Aorta (tissue), 5 donors: ENCODE measurements around the gene SCAPER. TPM values are rescaled to one million over a fixed set of nuclear protein-coding genes. Genes with fewer than 3 reads are reported as not detected.
A peak's percentile ranks its signal among the peaks of the same experiment; 100 is the strongest.

Experiments
- ATAC-seq: fragments of 200-7000 bp; cut with Tn5 transposase; one replicate; pipeline ENCODE4 v1.9.1; 2022; ENCODE audit warnings: moderate library complexity; ENCODE audit not compliant: low FRiP score
- DNase-seq, 2 donors: peaks; one replicate each; pipeline ENCODE4 v3.0.0-alpha.2; 2020
- H3K27ac ChIP-seq, 2 donors: one replicate each; pipeline ENCODE4 v1.5.1; 2013; ENCODE audit warnings: low read length in 2 of 2, mild to moderate bottlenecking in 2 of 2, moderate library complexity in 2 of 2, control low read depth in 1 of 2, inconsistent platforms in 1 of 2, low read depth in 1 of 2
- H3K27me3 ChIP-seq, 2 donors: one replicate each; pipeline ENCODE4 v1.6.1; 2013; ENCODE audit warnings: control low read depth in 1 of 2, low read length in 1 of 2, mild to moderate bottlenecking in 1 of 2, moderate library complexity in 1 of 2; ENCODE audit not compliant: insufficient read depth in 2 of 2, control insufficient read depth in 1 of 2
- H3K36me3 ChIP-seq, 2 donors: one replicate each; pipeline ENCODE4 v1.6.1; 2013; ENCODE audit warnings: control low read depth in 1 of 2, low read length in 1 of 2, mild to moderate bottlenecking in 1 of 2; ENCODE audit not compliant: insufficient read depth in 2 of 2, control insufficient read depth in 1 of 2
- H3K4me1 ChIP-seq, 2 donors: one replicate each; pipeline ENCODE4 v1.6.1; 2013; ENCODE audit warnings: low read length in 2 of 2, control low read depth in 1 of 2, mild to moderate bottlenecking in 1 of 2, moderate library complexity in 1 of 2; ENCODE audit not compliant: insufficient read depth in 2 of 2, control insufficient read depth in 1 of 2
- H3K4me3 ChIP-seq, 2 donors: one replicate each; pipeline ENCODE4 v1.5.1; 2013; ENCODE audit warnings: low read length in 2 of 2, control low read depth in 1 of 2, mild to moderate bottlenecking in 1 of 2
- H3K9me3 ChIP-seq: one replicate; pipeline ENCODE4 v1.6.1; 2013; ENCODE audit warnings: mild to moderate bottlenecking, low read length; ENCODE audit not compliant: control insufficient read depth
- WGBS, 2 donors: extraction: QIAGEN DNeasy Blood & Tissue Kit; methylation state at CpG; one replicate each; pipeline ENCODE4 v1.1.7; 2013; 5-methylcytosine and 5-hydroxymethylcytosine counted together
- intact Hi-C, 2 donors: fragments of 100-400 bp; cut with DNase I; formaldehyde crosslinking; loops; one replicate each; pipeline versions ENCODE4 v1.14.2 to v1.15.0; 2022
- long read RNA-seq, 2 donors: library from polyadenylated mRNA; unstranded; transcript quantifications; one replicate each; pipeline ENCODE4 v2.0.0, GENCODE V29; 2020 to 2021
- polyA plus RNA-seq, 2 donors: library from polyadenylated mRNA; stranded (reverse); fragments of 200-250 nt; gene quantifications; one replicate each; pipeline ENCODE4 v1.2.3, GENCODE V29; 2013
- total RNA-seq, 2 donors: library from RNA; stranded (reverse); fragmentation: NEBNext Ultra II Directional; extraction: Animal tissue kit (Norgen Biotek cat#: 25700); gene quantifications; one replicate each; pipeline ENCODE4 v1.2.1, GENCODE V29; 2021
- donor health status: healthy with polysubstance abuse.
- donor health status: Bipolar disorder and iron deficiency.
- donor health status: DM: no; HTN: no; CAD: no.
- donor health status: DM: no; HTN: no; CAD: no.
- donor health status: DM: yes; HTN: yes; CAD: no.

The SCAPER gene, protein sequence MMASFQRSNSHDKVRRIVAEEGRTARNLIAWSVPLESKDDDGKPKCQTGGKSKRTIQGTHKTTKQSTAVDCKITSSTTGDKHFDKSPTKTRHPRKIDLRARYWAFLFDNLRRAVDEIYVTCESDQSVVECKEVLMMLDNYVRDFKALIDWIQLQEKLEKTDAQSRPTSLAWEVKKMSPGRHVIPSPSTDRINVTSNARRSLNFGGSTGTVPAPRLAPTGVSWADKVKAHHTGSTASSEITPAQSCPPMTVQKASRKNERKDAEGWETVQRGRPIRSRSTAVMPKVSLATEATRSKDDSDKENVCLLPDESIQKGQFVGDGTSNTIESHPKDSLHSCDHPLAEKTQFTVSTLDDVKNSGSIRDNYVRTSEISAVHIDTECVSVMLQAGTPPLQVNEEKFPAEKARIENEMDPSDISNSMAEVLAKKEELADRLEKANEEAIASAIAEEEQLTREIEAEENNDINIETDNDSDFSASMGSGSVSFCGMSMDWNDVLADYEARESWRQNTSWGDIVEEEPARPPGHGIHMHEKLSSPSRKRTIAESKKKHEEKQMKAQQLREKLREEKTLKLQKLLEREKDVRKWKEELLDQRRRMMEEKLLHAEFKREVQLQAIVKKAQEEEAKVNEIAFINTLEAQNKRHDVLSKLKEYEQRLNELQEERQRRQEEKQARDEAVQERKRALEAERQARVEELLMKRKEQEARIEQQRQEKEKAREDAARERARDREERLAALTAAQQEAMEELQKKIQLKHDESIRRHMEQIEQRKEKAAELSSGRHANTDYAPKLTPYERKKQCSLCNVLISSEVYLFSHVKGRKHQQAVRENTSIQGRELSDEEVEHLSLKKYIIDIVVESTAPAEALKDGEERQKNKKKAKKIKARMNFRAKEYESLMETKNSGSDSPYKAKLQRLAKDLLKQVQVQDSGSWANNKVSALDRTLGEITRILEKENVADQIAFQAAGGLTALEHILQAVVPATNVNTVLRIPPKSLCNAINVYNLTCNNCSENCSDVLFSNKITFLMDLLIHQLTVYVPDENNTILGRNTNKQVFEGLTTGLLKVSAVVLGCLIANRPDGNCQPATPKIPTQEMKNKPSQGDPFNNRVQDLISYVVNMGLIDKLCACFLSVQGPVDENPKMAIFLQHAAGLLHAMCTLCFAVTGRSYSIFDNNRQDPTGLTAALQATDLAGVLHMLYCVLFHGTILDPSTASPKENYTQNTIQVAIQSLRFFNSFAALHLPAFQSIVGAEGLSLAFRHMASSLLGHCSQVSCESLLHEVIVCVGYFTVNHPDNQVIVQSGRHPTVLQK (N-terminal part only)
- 10 to 100 TPM; 37.8 to 44.3 TPM for total RNA-seq
- polyA plus RNA-seq, result 10 to 100 TPM; 11.9 to 13.5 TPM
- long read RNA-seq, donor 1, full-length matches to known transcripts, result 4 of 194 reads
- long read RNA-seq, donor 1, partial matches to known transcripts, result 123 of 194 reads
- long read RNA-seq, donor 1, other reads (novel, unspliced or antisense), result 67 of 194 reads
- long read RNA-seq, donor 2, full-length matches to known transcripts, result 1 of 19 reads
- long read RNA-seq, donor 2, partial matches to known transcripts, result 3 of 19 reads
- long read RNA-seq, donor 2, other reads (novel, unspliced or antisense), result 15 of 19 reads

DNA sequence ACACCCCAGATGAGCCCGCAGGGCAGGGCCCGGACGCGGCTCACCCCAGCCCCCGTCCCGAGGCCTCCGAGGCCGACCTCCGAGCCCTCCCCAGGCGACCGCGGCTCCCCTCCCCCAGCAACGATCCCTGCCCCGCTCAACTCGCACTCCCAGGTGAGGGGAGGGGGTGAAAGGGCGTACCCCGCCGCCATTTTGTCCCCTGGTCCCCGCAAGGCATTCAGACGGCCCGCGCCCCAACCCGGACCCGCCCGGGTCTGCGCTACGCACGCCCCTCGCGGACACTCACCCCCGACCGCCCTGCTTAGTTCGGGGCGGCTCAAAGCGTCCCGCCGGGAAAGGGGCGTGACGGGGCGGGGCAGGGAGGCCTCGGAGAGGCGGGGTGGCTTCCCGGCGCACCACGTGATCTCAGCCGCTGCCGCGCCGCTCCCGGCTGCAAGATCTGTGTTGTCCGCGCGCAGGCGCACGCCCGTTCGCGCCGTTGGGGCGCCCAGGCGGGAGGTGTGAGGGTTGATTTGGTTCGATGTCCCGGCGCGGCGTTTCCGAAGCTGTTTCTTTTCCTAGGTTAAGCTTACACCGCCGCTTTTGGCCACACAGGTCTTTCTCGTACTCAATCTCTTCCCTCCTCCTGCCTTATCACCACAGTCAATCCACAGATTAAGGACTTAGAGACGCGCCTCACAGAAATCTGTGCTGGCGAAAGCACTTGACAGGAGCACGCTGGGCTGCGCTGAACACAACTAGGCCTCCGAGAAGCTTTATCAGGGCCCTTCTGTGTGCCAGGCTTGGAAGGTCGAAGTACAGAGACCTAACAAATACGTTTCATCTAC is at the start of gene SCAPER:
TSS of gene SCAPER (minus strand) at position 328 of the 827 bp plus-strand sequence. CDS start 21,523 bp downstream, outside the sequence.
- 0 to 1% methylated on average over 60 to 78 of the region's 78 CpGs for WGBS, 2 donors
- no peaks in the 10 kb centered on the region for H3K27me3 ChIP-seq
- no peaks in the 10 kb centered on the region for H3K9me3 ChIP-seq
- no peaks in the 10 kb centered on the region for H3K36me3 ChIP-seq
- peak within 1 kb of the TSS; percentile 71 to 91 for H3K4me3 ChIP-seq
- peak within 1 kb of the TSS; percentile 1 to 55 for H3K27ac ChIP-seq
- peak; percentile 95 to 97 for DNase-seq
- intact Hi-C loops, result loop anchor here in 1 of 2 donors (1.0 kb wide), 1 partner anchor 26 kb away; the partner anchor contains the start of gene RCN2
- ATAC-seq, result peak; percentile 98
- H3K4me1 ChIP-seq, result peaks cover 0 to 1% of the 10 kb centered on the region in 2 donors

DNA sequence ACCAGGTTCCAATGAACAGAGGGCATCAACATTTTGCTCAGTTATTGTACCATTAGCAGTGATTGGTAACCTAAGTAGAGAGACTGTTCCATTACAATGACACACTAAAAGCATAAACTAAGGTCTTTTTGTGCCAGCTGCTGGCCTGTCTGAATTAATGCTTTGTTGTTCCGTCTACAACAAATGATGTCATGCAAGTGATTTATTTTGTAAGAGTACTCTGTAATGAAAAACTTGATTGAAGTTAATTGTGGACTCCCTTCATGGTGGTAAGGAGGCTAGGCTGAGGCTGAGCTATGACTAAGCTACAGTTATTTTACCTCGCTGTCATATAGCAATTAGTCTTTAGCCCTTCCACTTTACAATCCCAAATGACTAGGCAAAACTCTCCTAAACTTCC is 49.6 kb upstream of the SCAPER start:
- Histone ChIP-seq H3K4me1 (no peaks in the 10 kb centered on the region), H3K27me3 (no peaks in the 10 kb centered on the region), H3K27ac (no peak overlapping the region), H3K4me3 (no peak overlapping the region), H3K36me3 (no peaks in the 10 kb centered on the region), H3K9me3 (no peaks in the 10 kb centered on the region)
- no peak for DNase-seq
- intact Hi-C loops, result loop anchor here in 1 of 2 donors (5.0 kb wide), 1 partner anchor 593 kb away; no protein-coding TSS in a partner anchor
- ATAC-seq, result no peak
- WGBS, 2 donors, result 47 to 58% methylated on average over 2 of the region's 2 CpGs

DNA sequence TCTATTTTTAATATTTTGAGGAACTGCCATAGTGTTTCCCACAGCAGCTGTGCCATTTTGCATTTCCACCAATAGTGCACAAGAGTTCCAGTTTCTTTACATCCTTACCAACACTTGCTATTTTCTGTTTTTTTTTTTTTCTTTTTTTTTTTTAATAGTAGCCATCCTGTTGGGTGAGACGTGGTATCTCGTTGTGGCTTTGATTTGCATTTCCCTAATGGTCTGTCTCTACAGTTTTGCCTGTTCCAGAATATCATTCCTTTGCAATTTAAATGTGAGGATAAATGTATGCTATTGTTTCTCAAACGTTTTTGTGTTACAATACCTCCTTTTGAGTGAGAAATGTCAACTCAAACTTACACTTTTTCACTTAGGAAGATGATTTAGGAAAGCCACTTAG is 48.8 kb upstream of the SCAPER start:
- H3K4me3 ChIP-seq, result no peak overlapping the region
- DNase-seq (no peak), ATAC-seq (no peak)
- H3K27me3 ChIP-seq, result no peaks in the 10 kb centered on the region
- intact Hi-C loops, result no loop called here
- H3K9me3 ChIP-seq, result no peaks in the 10 kb centered on the region
- H3K36me3 ChIP-seq, result no peaks in the 10 kb centered on the region
- no peaks in the 10 kb centered on the region for H3K4me1 ChIP-seq
- WGBS, 2 donors, result 57 to 63% methylated on average over 3 of the region's 3 CpGs
- H3K27ac ChIP-seq, result no peak overlapping the region

DNA sequence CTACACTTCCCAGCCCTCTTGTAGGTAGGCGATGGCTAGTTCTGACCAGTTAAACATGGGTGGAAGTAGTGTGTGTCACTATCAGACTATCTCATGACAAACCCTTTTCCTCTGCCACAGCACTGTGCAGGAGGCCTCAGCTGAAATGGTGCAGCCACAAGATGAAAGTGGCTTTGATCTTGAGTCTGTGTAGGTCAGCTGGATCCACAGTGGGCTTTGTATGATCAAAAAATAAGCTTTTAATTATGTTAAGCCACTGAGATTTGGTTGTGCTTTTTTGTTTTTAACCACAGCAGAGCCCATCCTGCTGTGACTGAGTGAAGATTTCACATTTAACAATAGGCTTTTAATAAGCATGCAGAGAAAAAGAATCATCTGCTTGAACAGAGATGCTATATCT is 46.1 kb upstream of the SCAPER start:
- no peaks in the 10 kb centered on the region for H3K27me3 ChIP-seq
- no peaks in the 10 kb centered on the region for H3K4me1 ChIP-seq
- no peaks in the 10 kb centered on the region for H3K36me3 ChIP-seq
- no peaks in the 10 kb centered on the region for H3K9me3 ChIP-seq
- DNase-seq, result no peak
- intact Hi-C loops, result no loop called here
- WGBS, 2 donors, result 90 to 91% methylated on average over 1 of the region's 1 CpG
- H3K27ac ChIP-seq, result no peak overlapping the region
- no peak overlapping the region for H3K4me3 ChIP-seq
- no peak for ATAC-seq

DNA sequence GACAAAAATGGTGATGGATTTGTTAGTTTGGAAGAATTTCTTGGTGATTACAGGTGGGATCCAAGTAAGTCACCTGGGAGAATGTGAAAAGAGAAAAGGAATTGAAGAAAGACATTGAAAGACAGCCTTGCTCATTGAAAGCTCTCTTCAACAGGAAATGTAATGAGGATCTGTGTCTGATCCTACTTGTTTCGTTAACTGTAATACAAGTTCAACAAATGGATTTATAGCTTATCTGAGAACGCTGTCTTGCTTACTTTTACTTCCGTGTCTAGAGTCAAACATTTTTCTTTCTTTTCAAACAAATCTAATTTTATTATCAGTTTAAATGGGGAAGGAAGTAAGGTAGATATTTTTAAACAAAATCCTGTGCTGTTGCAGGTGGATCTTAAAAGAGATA is 42.3 kb upstream of the SCAPER start:
- H3K27ac ChIP-seq, result no peak overlapping the region
- no peak overlapping the region for H3K4me3 ChIP-seq
- no peak for DNase-seq
- ATAC-seq, result no peak
- H3K36me3 ChIP-seq, result peaks cover 0 to 2% of the 10 kb centered on the region in 2 donors
- H3K27me3 ChIP-seq, result no peaks in the 10 kb centered on the region
- intact Hi-C loops, result loop anchor here in 1 of 2 donors (10.0 kb wide), 1 partner anchor 547 kb away; no protein-coding TSS in a partner anchor
- H3K4me1 ChIP-seq, result no peaks in the 10 kb centered on the region
- 87 to 91% methylated on average over 3 of the region's 3 CpGs for WGBS, 2 donors
- H3K9me3 ChIP-seq, result no peaks in the 10 kb centered on the region

DNA sequence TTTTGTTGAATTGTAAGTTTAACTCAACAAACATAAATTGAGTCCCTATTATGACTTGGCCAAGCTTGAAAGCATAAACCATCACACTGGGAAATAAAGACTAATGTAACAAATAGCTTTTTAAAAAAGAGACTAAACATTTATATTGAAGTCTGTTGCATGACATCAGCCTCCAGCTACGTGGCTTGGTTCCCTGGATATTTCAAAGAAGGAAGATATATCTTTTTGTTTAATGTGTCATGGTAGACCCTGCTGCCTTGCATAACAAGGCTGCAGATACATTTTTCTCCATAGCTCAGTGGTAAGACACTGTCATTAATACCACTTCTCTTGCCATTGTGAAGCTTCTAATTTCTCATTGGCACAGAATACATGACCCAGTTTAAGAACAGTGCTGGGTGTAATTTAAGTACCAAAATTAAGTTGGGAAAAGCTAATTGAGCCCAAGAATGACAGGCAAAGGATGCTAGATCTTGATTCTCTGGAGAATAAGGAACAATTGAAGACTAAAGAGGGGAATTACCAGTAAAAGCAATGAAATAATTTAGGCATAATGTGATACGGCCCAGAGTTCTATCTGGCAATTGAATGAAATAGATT is 40.5 kb upstream of the SCAPER start:
- Histone ChIP-seq H3K36me3 (peaks cover 0 to 2% of the 10 kb centered on the region in 2 donors), H3K27me3 (no peaks in the 10 kb centered on the region), H3K9me3 (no peaks in the 10 kb centered on the region), H3K4me1 (no peaks in the 10 kb centered on the region), H3K4me3 (no peak overlapping the region), H3K27ac (no peak overlapping the region)
- intact Hi-C loops, result loop anchor here in 1 of 2 donors (10.0 kb wide), 1 partner anchor 549 kb away; no protein-coding TSS in a partner anchor
- no peak for ATAC-seq
- 42 to 51% methylated on average over 2 of the region's 2 CpGs for WGBS, 2 donors
- DNase-seq, result no peak

DNA sequence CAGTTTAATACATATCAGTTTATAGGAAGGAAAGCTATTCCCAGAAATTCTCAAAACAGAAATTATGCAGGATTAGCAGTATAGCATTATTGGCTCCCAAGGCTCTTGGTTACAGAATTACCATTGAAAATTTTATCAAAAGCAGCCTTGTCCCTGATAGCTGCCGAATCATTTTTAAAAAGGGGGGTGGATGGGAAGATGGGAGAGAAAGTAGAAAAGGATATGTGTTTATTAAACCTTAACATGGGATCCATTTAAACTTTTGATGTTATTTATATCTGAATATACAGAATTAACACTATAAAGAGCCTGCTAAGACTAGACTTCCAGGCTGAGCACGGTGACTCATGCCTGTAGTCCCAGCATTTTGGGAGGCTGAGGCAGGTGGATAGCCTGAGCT is 37.2 kb upstream of the SCAPER start:
- ATAC-seq (no peak), DNase-seq (no peak)
- WGBS, 2 donors, result 77 to 80% methylated on average over 2 of the region's 2 CpGs
- intact Hi-C loops, result loop anchor here (5.0 to 10.0 kb wide), 3 partner anchors 80 to 600 kb away; no protein-coding TSS in a partner anchor
- no peaks in the 10 kb centered on the region for H3K27me3 ChIP-seq
- no peaks in the 10 kb centered on the region for H3K9me3 ChIP-seq
- H3K27ac ChIP-seq, result no peak overlapping the region
- H3K4me1 ChIP-seq, result no peaks in the 10 kb centered on the region
- peaks cover 0 to 2% of the 10 kb centered on the region in 2 donors for H3K36me3 ChIP-seq
- no peak overlapping the region for H3K4me3 ChIP-seq
